HG02840 (cell line): Measurements from ENCODE around the gene H2AZ1.
A peak's percentile ranks its signal among the peaks of the same experiment; 100 is the strongest.
"Not testable (repeated sequence)": the region's sequence is repeated elsewhere in the genome, so short reads cannot be mapped to it uniquely, and the experiment has no call there.

Source experiments
- ATAC-seq: cut with Tn5 transposase; IDR thresholded peaks from one replicate; pipeline ENCODE4 v1.9.1; 2021; ENCODE audit warnings: mild to moderate bottlenecking, moderate library complexity, moderate number of reproducible peaks; ENCODE audit not compliant: unreplicated experiment, low FRiP score

Gene H2AZ1

DNA sequence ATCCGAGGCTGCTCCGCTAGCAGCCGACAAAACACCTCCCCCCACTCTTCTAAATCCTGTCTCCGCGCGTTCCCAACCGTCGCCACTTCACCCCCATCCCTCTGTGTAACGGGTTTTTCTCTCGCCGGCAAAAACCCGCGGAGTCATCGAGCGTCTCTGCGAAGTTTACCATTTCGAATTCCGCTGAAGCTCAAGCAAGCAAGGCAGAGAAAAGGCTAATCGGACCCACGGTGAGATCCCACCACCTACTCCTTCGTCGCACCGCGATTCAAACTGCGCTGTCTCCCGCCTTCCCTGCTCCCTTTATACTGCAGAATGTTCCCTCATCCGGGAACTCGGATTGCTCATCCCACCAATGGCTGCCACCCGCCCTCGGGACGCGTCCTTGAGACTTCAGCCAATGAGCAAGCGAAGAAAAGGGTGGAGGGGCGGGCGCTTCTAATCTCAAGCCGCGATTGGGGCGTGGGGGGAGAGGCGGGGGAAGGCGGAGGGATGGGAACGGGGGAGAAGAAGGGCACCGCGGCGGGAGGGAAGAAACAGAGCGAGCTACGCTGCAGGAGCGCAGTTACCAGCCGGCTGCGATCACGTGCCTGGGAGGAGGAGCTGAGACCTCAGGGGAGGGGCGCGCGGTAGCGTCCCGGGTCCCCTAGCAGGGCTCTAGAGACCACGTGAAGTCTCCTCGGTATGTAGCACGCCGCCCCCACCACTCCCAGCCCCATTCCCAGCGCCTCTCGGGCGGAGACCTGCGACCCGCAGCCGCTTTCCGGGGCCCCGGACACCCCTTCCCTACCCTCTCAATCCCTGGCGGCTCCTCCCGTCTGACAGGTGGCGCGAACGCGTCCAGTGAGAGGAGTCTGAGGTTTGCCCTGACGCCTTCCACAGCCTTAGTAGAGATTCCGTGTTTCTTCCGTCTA is at the start of gene H2AZ1:
H2AZ1 (minus strand) TSS at position 277 of the 914 bp plus-strand sequence; CDS start at position 172, 105 bp downstream.
- ATAC-seq: peak; percentile 60

- ATAC-seq: no peak
These were observed 48.2 kb upstream of the H2AZ1 start for GRCh38 chr4:99998062-99998867.

DNA sequence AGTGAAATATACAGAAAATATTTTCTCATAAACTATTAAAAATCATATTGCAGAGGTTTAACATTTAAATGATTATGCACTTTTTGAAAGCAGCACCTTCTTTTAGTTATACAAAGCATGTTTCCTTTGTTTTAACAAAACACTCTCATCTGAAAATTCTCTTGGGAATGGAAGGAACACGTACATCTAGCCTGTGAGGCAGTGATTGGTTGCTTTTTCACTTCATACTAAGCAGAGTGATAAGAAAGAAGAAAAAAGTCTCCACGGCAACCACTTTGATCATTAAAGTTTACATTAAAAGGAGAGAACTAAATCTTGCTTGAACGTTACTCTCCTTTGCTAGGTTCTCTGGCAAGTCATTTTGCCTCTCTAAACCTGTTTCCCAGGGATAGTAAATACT is 41.7 kb upstream of the H2AZ1 start:
- no peak for ATAC-seq

DNA sequence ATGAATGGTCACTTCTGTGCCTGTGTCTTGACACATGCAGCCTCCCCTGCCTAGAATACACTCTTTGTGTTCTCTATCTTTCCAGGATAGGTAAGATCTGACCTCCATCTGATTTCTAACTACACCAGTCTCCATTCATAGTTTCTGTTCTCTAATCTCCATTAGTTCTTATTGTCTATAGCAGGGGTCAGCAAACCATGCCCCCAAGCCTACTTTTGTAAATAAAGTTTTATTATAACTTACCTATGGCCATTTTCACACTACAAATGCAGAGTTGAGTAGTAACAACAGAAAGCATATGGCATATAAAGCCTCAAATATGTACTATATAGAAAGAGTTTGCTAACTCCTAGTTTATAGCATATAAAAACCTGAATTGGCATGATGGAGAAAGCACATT is 37.6 kb upstream of the H2AZ1 start:
- ATAC-seq: no peak

GRCh38 chr4:99986792-99987191 is 36.7 kb upstream of the H2AZ1 start:
- ATAC-seq: no peak

DNA sequence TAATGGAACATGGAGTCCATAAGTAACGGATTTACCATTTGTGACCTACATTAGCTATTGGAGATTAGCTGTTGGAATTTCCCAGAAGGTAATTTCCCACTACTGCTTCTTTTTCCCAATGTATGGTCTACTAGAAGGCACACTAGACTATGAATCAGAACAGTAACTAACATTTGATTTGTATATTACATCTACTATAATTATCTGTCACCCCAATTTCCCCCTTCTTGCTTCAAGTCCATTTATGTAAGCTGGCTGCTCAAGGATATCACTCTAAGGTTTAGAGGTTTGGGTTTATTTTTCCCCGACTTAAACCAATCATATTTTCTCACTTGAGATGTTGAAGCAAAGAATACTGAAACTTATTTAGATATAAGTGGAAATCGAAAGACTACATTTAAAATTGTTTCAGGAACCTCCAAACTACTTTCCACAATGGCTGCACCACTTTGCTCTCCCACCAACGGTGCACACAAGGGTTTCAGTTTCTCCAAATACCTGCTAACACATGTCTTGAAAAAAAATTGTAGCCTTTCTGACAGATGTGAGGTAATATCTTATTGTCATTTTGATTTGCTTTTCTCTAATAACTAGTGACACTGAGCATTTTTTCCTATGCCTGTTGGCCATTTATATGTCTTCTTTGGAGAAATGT is 33.3 kb upstream of the H2AZ1 start:
- ATAC-seq: no peak

GRCh38 chr4:99979872-99980271 is 29.8 kb upstream of the H2AZ1 start:
- no peak for ATAC-seq

DNA sequence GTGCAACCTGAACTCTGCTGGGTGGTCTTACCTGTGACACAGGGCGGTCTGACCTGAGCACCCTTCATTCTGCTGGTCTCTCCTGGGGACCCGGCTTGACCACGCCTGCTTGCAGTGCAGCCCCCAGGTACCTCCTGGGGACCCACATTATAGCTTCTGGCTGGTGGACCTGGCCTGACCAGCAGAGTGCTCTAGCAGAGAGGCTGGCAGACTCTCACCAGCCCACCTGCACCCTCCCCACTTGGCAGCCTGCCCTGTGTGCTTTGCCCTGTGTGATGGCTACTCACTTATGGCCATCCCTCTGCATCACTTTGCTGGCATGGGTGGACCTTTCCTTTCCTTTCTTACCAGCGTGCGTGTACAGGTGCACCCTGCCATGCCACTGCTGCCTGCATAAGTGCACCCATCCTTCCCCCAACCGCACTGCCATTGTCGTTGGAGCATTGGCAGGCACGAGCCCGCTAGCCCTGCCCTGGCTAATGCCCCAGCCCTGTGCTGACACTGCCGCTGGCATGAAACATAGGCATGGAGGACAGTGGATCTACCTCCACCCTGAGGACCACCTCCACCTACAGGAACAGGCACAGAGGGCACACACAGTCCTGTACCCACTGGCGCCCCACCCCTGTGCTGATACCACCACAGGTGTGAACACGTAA is 21.5 kb upstream of the H2AZ1 start:
- no peak for ATAC-seq

DNA sequence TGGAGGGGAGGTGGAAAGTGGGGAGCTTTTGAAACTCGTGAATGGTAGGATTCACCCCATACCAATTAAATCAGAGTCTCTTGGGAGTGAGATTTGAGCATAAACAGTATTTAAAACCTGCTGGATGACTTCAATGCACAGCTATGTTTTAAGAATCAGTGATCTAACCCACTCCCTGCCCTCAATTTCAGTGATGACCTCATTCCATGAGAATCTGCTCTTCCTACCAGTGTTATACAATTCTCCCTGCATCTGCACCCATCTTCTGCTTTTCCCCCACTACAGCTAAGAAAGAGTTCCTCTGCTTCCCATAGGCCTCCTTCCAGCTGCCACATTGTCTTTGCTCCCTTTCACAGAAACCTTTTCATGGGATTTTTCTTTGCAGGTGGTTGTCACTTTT is 18.3 kb upstream of the H2AZ1 start:
- no peak for ATAC-seq

GRCh38 chr4:99966692-99967091 is 16.6 kb upstream of the H2AZ1 start:
- ATAC-seq: no peak

DNA sequence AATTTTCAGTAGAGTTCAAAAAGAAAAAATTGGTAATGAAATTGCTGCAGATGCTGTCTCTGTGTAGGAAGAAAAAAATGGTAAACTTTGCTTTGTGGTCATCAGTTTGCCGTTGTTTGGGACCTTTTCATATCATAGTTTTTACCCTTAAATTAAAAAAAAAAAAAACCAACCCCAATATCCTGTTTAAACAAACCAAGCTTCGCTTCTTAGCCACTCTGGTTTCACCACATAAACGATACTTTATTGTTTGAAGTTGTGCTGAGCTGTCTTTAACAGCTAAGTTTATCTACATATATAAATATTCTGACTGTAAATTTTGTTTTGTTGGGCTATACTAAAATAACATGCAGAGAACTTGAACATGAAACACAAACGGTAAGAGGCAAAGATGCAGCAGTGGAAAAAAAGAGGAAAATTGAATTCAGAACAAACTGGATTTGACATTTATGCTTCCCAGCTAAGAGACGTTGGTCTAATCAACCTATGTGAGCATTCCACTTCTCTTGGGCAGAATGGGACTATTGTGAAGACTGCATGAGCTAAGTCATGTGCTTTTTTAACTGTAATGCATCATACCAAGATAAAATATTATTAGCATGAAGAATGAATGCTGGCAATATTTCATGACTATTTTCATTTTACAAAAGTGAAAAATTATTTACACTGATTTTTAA is 15.7 kb upstream of the H2AZ1 start:
- ATAC-seq: no peak

DNA sequence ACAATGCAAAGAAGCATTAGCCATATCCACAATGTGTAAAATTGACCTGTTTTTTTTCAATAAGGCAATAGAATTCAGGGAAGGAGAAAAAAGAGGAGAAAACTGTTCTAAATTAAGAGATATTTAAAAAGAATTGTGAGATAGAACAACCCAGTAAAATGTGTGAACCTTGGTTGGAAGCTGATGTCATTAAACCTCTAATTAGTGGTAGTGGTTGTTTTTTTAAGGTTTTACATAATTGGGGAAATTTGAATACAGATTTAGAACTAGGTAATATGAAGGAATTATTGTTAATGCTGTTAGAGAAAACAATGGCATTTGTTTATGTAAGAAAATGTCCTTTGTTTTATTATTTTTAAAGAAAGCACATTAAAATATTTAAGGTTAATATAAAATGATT is 15.1 kb upstream of the H2AZ1 start:
- ATAC-seq: no peak

- ATAC-seq: no peak
These were observed 11.6 kb upstream of the H2AZ1 start for GRCh38 chr4:99961711-99962110.

GRCh38 chr4:99960648-99961047 is 10.6 kb upstream of the H2AZ1 start:
- no peak for ATAC-seq

- not testable (repeated sequence) for ATAC-seq
These were observed 8.1 kb upstream of the H2AZ1 start for GRCh38 chr4:99958207-99958606.

DNA sequence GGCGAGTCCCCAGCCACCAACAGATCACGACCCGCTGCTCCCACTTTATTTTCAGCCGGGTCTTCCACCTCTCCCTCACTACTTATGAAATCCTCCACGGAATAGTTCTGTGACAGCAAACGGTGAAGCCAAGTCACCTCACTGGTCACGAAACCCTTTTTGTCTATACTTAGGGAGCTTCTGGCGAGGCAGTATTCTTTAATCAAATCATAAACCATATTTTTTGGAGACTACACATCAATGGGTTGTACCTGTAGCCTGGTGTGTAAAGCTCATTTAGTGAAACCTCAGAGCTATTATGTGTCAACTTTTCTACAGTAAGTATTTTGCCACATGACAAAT is 809 bp upstream of the H2AZ1 start:
- no peak for ATAC-seq

- ATAC-seq: peak; percentile 16
These were observed 759 bp downstream of the H2AZ1 start for GRCh38 chr4:99949034-99949998.

DNA sequence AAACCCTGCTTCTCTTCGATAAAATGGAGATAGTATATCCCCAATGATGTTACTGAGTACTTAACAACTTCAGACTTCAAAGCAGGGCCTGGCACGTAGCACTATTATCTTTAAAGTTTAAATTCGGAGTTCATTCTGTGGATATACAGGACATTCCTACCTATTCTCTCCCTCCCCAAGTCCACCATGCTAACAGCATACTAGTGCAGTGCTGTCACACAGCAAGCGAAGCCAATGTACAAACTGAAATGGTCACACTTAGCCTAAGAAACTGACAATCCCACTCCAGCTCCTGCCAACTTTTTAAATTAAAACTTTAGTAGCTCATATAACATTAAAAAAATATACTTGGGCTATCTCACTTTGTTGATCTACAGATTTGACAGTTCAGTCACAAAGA is 2.5 kb downstream of the H2AZ1 start:
- no peak for ATAC-seq

GRCh38 chr4:99947190-99947578 is 2.9 kb downstream of the H2AZ1 start:
- no peak for ATAC-seq
